Measurements from ENCODE around the gene MEX3A. TPM values are rescaled to one million over a fixed set of nuclear protein-coding genes. Genes with fewer than 3 reads are reported as not detected.

The MEX3A gene
- total and polyA plus RNA-seq, 8 donors, result 0.86 to 59.0 (median 48.8) TPM

- DNase-seq (peak; percentile 85 to 96 (median 88)), ATAC-seq (peak; percentile 75)
- Histone ChIP-seq H3K27ac (peak overlapping the region; percentile 93 to 94), H3K9me3 (no peaks in the 10 kb centered on the region), H3K27me3 (peaks cover 0 to 60% of the 10 kb centered on the region in 2 donors), H3K4me3 (no peak overlapping the region), H3K36me3 (no peaks in the 10 kb centered on the region), H3K4me1 (peaks cover 39 to 67% of the 10 kb centered on the region in 2 donors)
- intact Hi-C loops (cut with DNase I), result no loop called here
- TF ChIP-seq CTCF (IDR thresholded peaks at IDR 0.05), result no peak
Measured at GRCh38 chr1:156104065-156104810, 22.0 kb upstream of the MEX3A start.

- DNase-seq (peak in 1 of 4 donors; percentile 61), ATAC-seq (no peak)
- Histone ChIP-seq H3K27me3 (peaks cover 0 to 58% of the 10 kb centered on the region in 2 donors), H3K9me3 (no peaks in the 10 kb centered on the region), H3K36me3 (no peaks in the 10 kb centered on the region), H3K4me3 (no peak overlapping the region), H3K4me1 (peaks cover 39 to 67% of the 10 kb centered on the region in 2 donors), H3K27ac (peak overlapping the region; percentile 93 to 94)
- no peak for TF ChIP-seq CTCF (IDR thresholded peaks at IDR 0.05)
- intact Hi-C loops (cut with DNase I), result no loop called here
Measured at GRCh38 chr1:156103521-156103947, 21.3 kb upstream of the MEX3A start.

GRCh38 chr1:156102633-156103511 lies 20.6 kb upstream of the MEX3A start:
- Histone ChIP-seq H3K36me3 (no peaks in the 10 kb centered on the region), H3K4me3 (no peak overlapping the region), H3K9me3 (no peaks in the 10 kb centered on the region), H3K27ac (peak overlapping the region; percentile 93 to 94), H3K4me1 (peaks cover 39 to 67% of the 10 kb centered on the region in 2 donors), H3K27me3 (peaks cover 0 to 52% of the 10 kb centered on the region in 2 donors)
- no peak for ATAC-seq
- no peak for DNase-seq
- intact Hi-C loops (cut with DNase I), result no loop called here
- TF ChIP-seq CTCF (IDR thresholded peaks at IDR 0.05), result no peak

- Histone ChIP-seq H3K4me3 (no peak overlapping the region), H3K9me3 (no peaks in the 10 kb centered on the region), H3K4me1 (peaks cover 42 to 72% of the 10 kb centered on the region in 2 donors), H3K27ac (peak overlapping the region in 1 of 2 donors; percentile 94), H3K36me3 (no peaks in the 10 kb centered on the region), H3K27me3 (peaks cover 0 to 42% of the 10 kb centered on the region in 2 donors)
- no peak for ATAC-seq
- DNase-seq, result no peak
- intact Hi-C loops (cut with DNase I), result no loop called here
- no peak for TF ChIP-seq CTCF (IDR thresholded peaks at IDR 0.05)
Measured at GRCh38 chr1:156101880-156102279, 19.6 kb upstream of the MEX3A start.

Measured in left lung (tissue), 10 donors.